Measurements from ENCODE around the gene FLAD1. TPM values are rescaled to one million over a fixed set of nuclear protein-coding genes. Genes with fewer than 3 reads are reported as not detected.
"Not testable (repeated sequence)": the region's sequence is repeated elsewhere in the genome, so short reads cannot be mapped to it uniquely, and the experiment has no call there.

FLAD1 gene
- total RNA-seq, 1 experiment from 2014 or later, result 49.6 TPM

GRCh38 chr1:154973344-154974101 lies 9.6 kb upstream of the FLAD1 start:
- DNase-seq, result peak; percentile 99
- Histone ChIP-seq H3K27me3 (no peaks in the 10 kb centered on the region), H3K4me3 (peak overlapping the region; percentile 72), H3K9me3 (no peaks in the 10 kb centered on the region), H3K36me3 (peaks cover 47% of the 10 kb centered on the region)

- peak; percentile 99 for DNase-seq
- peak within 1 kb of the TSS; percentile 72 for H3K4me3 ChIP-seq
- H3K9me3 ChIP-seq, result no peaks in the 10 kb centered on the region
- no peaks in the 10 kb centered on the region for H3K27me3 ChIP-seq
- peaks cover 44% of the 10 kb centered on the region for H3K36me3 ChIP-seq
Observed at GRCh38 chr1:154974102-154974807, 8.9 kb upstream of the FLAD1 start, which contains the start of gene CKS1B. Gene CKS1B (plus strand): TSS chr1:154974681. CDS start chr1:154974746, 65 bp downstream.

- Histone ChIP-seq H3K27me3 (no peaks in the 10 kb centered on the region), H3K9me3 (no peaks in the 10 kb centered on the region), H3K4me3 (peak overlapping the region; percentile 72), H3K36me3 (peaks cover 45% of the 10 kb centered on the region)
- peak; percentile 96 for DNase-seq
Observed at GRCh38 chr1:154974808-154975408, 8.2 kb upstream of the FLAD1 start.

GRCh38 chr1:154975409-154976059 lies 7.6 kb upstream of the FLAD1 start:
- Histone ChIP-seq H3K27me3 (no peaks in the 10 kb centered on the region), H3K9me3 (no peaks in the 10 kb centered on the region), H3K36me3 (peaks cover 44% of the 10 kb centered on the region), H3K4me3 (peak overlapping the region; percentile 72)
- DNase-seq, result peak; percentile 71

GRCh38 chr1:154977762-154978161 lies 5.4 kb upstream of the FLAD1 start:
- H3K27me3 ChIP-seq, H3K9me3 ChIP-seq, DNase-seq, H3K4me3 ChIP-seq: not testable (repeated sequence)
- peaks cover 45% of the 10 kb centered on the region for H3K36me3 ChIP-seq

GRCh38 chr1:154978360-154978759 lies 4.8 kb upstream of the FLAD1 start:
- Histone ChIP-seq H3K4me3 (no peak overlapping the region), H3K36me3 (peaks cover 42% of the 10 kb centered on the region), H3K27me3 (no peaks in the 10 kb centered on the region), H3K9me3 (no peaks in the 10 kb centered on the region)
- no peak for DNase-seq

GRCh38 chr1:154982341-154982740 lies 803 bp upstream of the FLAD1 start:
- Histone ChIP-seq H3K4me3 (peak overlapping the region; percentile 76), H3K27me3 (no peaks in the 10 kb centered on the region), H3K9me3 (no peaks in the 10 kb centered on the region), H3K36me3 (peaks cover 50% of the 10 kb centered on the region)
- DNase-seq, result no peak

GRCh38 chr1:154983776-154984466 lies 777 bp downstream of the FLAD1 start:
- Histone ChIP-seq H3K4me3 (peak overlapping the region; percentile 76), H3K36me3 (peaks cover 53% of the 10 kb centered on the region), H3K9me3 (no peaks in the 10 kb centered on the region), H3K27me3 (no peaks in the 10 kb centered on the region)
- DNase-seq, result no peak

GRCh38 chr1:154986736-154987135 lies 3.6 kb downstream of the FLAD1 start:
- not testable (repeated sequence) for DNase-seq, H3K9me3 ChIP-seq, H3K4me3 ChIP-seq, H3K27me3 ChIP-seq
- peaks cover 62% of the 10 kb centered on the region for H3K36me3 ChIP-seq

GRCh38 chr1:154987326-154987725 lies 4.2 kb downstream of the FLAD1 start:
- H3K4me3 ChIP-seq, result no peak overlapping the region
- H3K27me3 ChIP-seq, result no peaks in the 10 kb centered on the region
- no peaks in the 10 kb centered on the region for H3K9me3 ChIP-seq
- peaks cover 60% of the 10 kb centered on the region for H3K36me3 ChIP-seq
- DNase-seq, result no peak

- no peaks in the 10 kb centered on the region for H3K27me3 ChIP-seq
- H3K9me3 ChIP-seq, result no peaks in the 10 kb centered on the region
- H3K4me3 ChIP-seq, result no peak overlapping the region
- DNase-seq, result no peak
- H3K36me3 ChIP-seq, result peaks cover 55% of the 10 kb centered on the region
Observed at GRCh38 chr1:154988058-154988954, 5.2 kb downstream of the FLAD1 start.

- DNase-seq, result no peak
- H3K36me3 ChIP-seq, result peaks cover 53% of the 10 kb centered on the region
- H3K9me3 ChIP-seq, result no peaks in the 10 kb centered on the region
- no peak overlapping the region for H3K4me3 ChIP-seq
- H3K27me3 ChIP-seq, result no peaks in the 10 kb centered on the region
Observed at GRCh38 chr1:154989195-154989860, 6.2 kb downstream of the FLAD1 start.

GRCh38 chr1:154990276-154990675 lies 7.1 kb downstream of the FLAD1 start:
- no peaks in the 10 kb centered on the region for H3K9me3 ChIP-seq
- H3K27me3 ChIP-seq, result no peaks in the 10 kb centered on the region
- no peak overlapping the region for H3K4me3 ChIP-seq
- DNase-seq, result no peak
- H3K36me3 ChIP-seq, result peaks cover 53% of the 10 kb centered on the region

- no peak overlapping the region for H3K4me3 ChIP-seq
- H3K27me3 ChIP-seq, result no peaks in the 10 kb centered on the region
- no peak for DNase-seq
- no peaks in the 10 kb centered on the region for H3K9me3 ChIP-seq
- H3K36me3 ChIP-seq, result peaks cover 36% of the 10 kb centered on the region
Observed at GRCh38 chr1:154992721-154993571, 9.8 kb downstream of the FLAD1 start.
